ENCODE data around the gene WDR89.
"Not testable (repeated sequence)": the region's sequence is repeated elsewhere in the genome, so short reads cannot be mapped to it uniquely, and the experiment has no call there.

Gene WDR89
- 44.9 to 74.3 reads per million in 2 experiments for total RNA-seq

- DNase-seq (ENCODE audit: low read depth), result peak; percentile 94
These were observed at the start of gene WDR89 for GRCh38 chr14:63641473-63642228. Gene WDR89, minus strand, starts transcription at chr14:63641871. Its CDS starts 41,929 bp downstream, at chr14:63599942.

GRCh38 chr14:63689132-63689531 lies 47.5 kb upstream of the WDR89 start:
- DNase-seq (ENCODE audit: low read depth), result no peak

- no peak for DNase-seq (ENCODE audit: low read depth)
These were observed 45.3 kb upstream of the WDR89 start for GRCh38 chr14:63686926-63687325.

- DNase-seq (ENCODE audit: low read depth), result no peak
These were observed 43.7 kb upstream of the WDR89 start for GRCh38 chr14:63685401-63685800.

- DNase-seq (ENCODE audit: low read depth), result no peak
These were observed 41.3 kb upstream of the WDR89 start for GRCh38 chr14:63682727-63683593.

GRCh38 chr14:63678536-63678935 lies 36.9 kb upstream of the WDR89 start:
- no peak for DNase-seq (ENCODE audit: low read depth)

- no peak for DNase-seq (ENCODE audit: low read depth)
These were observed 36.3 kb upstream of the WDR89 start for GRCh38 chr14:63677891-63678379.

- no peak for DNase-seq (ENCODE audit: low read depth)
These were observed 34.9 kb upstream of the WDR89 start for GRCh38 chr14:63676615-63677014.

GRCh38 chr14:63673886-63674497 lies 32.3 kb upstream of the WDR89 start:
- no peak for DNase-seq (ENCODE audit: low read depth)

- no peak for DNase-seq (ENCODE audit: low read depth)
These were observed 31.6 kb upstream of the WDR89 start for GRCh38 chr14:63673255-63673654.

GRCh38 chr14:63672417-63673180 lies 30.9 kb upstream of the WDR89 start:
- DNase-seq (ENCODE audit: low read depth), result no peak

GRCh38 chr14:63671987-63672386 lies 30.3 kb upstream of the WDR89 start:
- DNase-seq (ENCODE audit: low read depth), result no peak

GRCh38 chr14:63670692-63671091 lies 29.0 kb upstream of the WDR89 start:
- no peak for DNase-seq (ENCODE audit: low read depth)

- DNase-seq (ENCODE audit: low read depth), result no peak
These were observed 24.7 kb upstream of the WDR89 start for GRCh38 chr14:63666335-63666734.

GRCh38 chr14:63663428-63664341 lies 22.0 kb upstream of the WDR89 start:
- DNase-seq (ENCODE audit: low read depth), result no peak

- DNase-seq (ENCODE audit: low read depth), result no peak
These were observed 21.1 kb upstream of the WDR89 start for GRCh38 chr14:63662776-63663175.

GRCh38 chr14:63661881-63662280 lies 20.2 kb upstream of the WDR89 start:
- not testable (repeated sequence) for DNase-seq (ENCODE audit: low read depth)

GRCh38 chr14:63659726-63660125 lies 18.1 kb upstream of the WDR89 start:
- DNase-seq (ENCODE audit: low read depth), result no peak

GRCh38 chr14:63656194-63656593 lies 14.5 kb upstream of the WDR89 start:
- no peak for DNase-seq (ENCODE audit: low read depth)

- DNase-seq (ENCODE audit: low read depth), result no peak
These were observed 13.3 kb upstream of the WDR89 start for GRCh38 chr14:63654936-63655335.

- no peak for DNase-seq (ENCODE audit: low read depth)
These were observed 12.7 kb upstream of the WDR89 start for GRCh38 chr14:63654346-63654745.
